Body of pancreas (tissue), 4 donors: ENCODE data around the gene MUL1.

Source experiments
- CTCF ChIP-seq, 7 experiments: fragments of 450-650 bp in 4 of 7; fragments of 200-600 bp in 3 of 7; sonication (generic) in 3 of 7; IDR thresholded peaks; one replicate each; pipeline ENCODE4 v1.5.1; 2016 to 2019; ENCODE audit warnings: antibody characterized with exemption in 7 of 7
- POLR2A ChIP-seq, 3 donors: fragments of 450-650 bp; IDR thresholded peaks; one replicate each; pipeline ENCODE4 v1.6.1; 2016; ENCODE audit warnings: antibody characterized with exemption in 3 of 3, mild to moderate bottlenecking in 2 of 3

DNA sequence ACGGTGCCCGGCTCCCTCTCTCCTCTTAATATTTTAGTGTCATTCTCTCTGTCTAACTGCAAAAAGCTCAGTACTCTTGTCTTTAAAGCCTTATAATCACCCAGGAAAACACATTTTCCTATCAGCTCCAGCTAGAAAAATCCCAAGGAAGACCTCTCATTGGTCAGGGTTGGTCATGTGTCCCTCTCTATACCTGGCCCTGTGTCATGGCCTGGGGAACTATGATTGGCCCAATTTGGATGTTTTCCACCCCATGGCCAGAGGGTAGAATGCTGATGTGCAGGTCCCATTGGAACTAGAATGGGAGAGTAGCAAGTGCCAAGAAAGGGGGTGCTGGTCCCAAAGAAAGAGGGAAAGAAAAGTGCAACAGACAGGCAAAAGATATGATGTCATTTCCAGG, 49.2 kb downstream of the MUL1 start:
- TF ChIP-seq CTCF (IDR thresholded peaks at IDR 0.05) (no peak), POLR2A (IDR thresholded peaks at IDR 0.05) (no peak)
